DMS53 (cell line): ENCODE measurements around the gene SLC30A4.
"Not testable (repeated sequence)": the region's sequence is repeated elsewhere in the genome, so short reads cannot be mapped to it uniquely, and the experiment has no call there.

Experiments
- DNase-seq: peaks from one replicate; lab custom pipeline; 2025; lab: John Stamatoyannopoulos, UW

Gene SLC30A4

DNA sequence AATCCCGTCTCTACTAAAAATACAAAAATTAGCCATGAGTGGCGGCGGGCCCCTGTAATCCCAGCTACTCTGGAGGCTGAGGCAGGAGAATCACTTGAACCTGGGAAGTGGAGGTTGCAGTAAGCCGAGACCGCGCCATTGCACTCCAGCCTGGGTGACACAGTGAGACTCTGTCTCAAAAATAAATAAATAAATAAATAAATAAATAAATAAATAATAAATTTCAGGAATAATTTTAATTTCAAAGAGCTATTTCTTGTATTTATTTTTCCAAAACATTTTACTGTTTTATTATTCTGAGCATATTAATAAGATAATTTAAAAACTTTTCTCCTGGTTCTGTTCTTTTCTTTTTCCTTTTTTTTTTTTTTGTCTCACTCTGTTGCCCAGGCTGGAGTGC, 15.4 kb downstream of the SLC30A4 start:
- DNase-seq, result not testable (repeated sequence)

- no peak for DNase-seq
These were observed 23.1 kb downstream of the SLC30A4 start for GRCh38 chr15:45499426-45499825.

- no peak for DNase-seq
These were observed 23.9 kb downstream of the SLC30A4 start for GRCh38 chr15:45498701-45499100.

- no peak for DNase-seq
These were observed 25.3 kb downstream of the SLC30A4 start for GRCh38 chr15:45497261-45497660.

GRCh38 chr15:45496658-45497057, 25.9 kb downstream of the SLC30A4 start:
- no peak for DNase-seq

GRCh38 chr15:45495588-45495987, 27.0 kb downstream of the SLC30A4 start:
- DNase-seq, result no peak

- no peak for DNase-seq
These were observed 32.8 kb downstream of the SLC30A4 start for GRCh38 chr15:45489690-45490238.

GRCh38 chr15:45486317-45486716, 36.2 kb downstream of the SLC30A4 start:
- no peak for DNase-seq

GRCh38 chr15:45481135-45481534, 41.4 kb downstream of the SLC30A4 start:
- no peak for DNase-seq

DNA sequence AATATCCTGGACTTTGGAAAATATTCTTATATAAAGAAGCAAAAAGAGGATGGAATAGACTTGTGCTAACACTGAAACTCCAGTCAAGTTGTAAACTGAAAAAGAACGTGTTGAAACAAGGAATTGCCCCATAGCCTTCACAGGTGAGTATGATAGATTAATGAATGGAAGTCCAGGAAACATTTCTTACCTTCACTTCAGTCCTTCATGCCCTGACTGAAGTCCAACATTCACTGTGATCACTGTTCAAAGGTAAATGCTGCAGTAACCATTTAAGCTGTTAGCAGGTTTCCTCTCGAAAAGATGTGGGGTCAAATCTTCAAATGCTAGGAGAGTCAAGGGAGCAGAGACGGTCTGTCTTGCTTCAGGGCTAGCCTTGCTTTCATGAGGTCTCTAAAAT, 46.1 kb downstream of the SLC30A4 start:
- DNase-seq, result no peak

GRCh38 chr15:45474799-45475198, 47.8 kb downstream of the SLC30A4 start:
- DNase-seq, result no peak

GRCh38 chr15:45473068-45473467, 49.5 kb downstream of the SLC30A4 start:
- no peak for DNase-seq

- no peak for DNase-seq
These were observed 51.4 kb downstream of the SLC30A4 start for GRCh38 chr15:45471151-45471550.

DNA sequence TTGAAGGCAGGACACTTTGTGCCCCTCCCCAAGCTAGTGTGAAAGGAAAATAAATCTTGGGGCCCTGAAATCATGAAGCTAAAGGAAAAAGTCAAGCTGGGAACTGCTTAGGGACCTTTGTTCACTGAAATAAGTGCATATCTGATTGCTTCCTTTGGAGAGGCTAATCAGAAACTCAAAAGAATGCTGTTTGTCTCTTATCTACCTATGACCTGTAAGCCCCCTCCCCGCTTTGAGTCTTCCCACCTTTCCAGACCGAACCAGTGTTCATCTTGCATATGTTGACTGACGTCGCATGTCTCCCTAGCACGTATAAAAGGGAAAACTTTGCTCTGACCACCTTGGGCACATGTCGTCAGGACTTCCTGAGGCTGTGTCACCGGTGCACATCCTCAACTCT, 53.1 kb downstream of the SLC30A4 start:
- no peak for DNase-seq

DNA sequence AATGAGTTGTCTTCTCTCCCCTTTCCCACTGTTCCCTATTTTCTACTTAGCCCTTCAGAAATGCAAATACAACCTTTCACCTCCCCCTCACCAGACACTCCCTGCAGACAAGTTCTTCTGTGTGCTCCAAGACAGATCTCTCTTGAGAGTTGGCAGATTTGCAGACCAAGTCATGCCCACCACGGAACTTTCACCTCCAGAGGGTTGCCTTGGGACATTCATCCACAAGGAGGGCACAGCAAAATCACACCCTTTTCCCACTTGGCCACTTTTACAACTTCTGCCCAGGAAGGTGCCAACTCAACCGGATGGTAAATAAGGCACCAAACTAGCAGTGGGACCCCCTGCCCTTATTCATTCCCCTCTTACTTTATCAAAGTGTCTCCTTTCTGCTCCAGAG, 53.5 kb downstream of the SLC30A4 start:
- no peak for DNase-seq

GRCh38 chr15:45468294-45468693, 54.3 kb downstream of the SLC30A4 start:
- DNase-seq, result no peak

DNA sequence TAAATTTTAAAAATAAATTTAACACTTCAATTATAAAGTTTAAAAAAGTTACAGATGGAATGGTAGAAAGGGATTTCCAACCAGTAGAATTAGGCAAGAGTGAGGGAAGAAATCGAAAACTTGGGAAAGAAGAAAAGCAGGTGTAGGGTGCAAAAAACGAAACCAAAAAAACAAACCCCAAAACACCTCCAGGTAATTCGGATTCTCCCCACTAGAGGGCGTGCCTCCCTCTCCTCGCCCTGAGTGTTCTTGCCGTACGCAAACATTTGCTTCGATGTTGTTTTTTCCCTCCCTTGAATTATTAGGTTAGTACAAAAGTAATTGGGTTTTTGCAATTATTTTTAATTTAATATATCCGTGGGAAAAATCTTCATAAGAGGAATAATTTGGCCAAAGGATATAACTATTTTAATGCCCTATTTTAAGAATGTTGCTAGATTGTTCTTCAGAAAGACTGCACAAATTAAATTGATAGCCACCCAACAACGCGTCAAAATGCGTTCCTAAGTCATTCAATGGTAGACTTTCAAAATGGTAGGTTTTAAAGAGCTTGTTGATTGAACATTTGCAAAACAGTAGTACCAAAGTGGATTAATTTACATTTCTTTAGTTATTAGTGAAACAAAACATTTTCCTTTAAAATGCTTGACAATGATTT, 63.7 kb downstream of the SLC30A4 start:
- DNase-seq, result peak; percentile 62

GRCh38 chr15:45457641-45458539, 64.7 kb downstream of the SLC30A4 start:
- peak; percentile 86 for DNase-seq

- DNase-seq, result peak; percentile 49
These were observed 65.3 kb downstream of the SLC30A4 start for GRCh38 chr15:45457220-45457619.

- peak; percentile 85 for DNase-seq
These were observed 66.1 kb downstream of the SLC30A4 start for GRCh38 chr15:45456212-45457106.

- no peak for DNase-seq
These were observed 67.7 kb downstream of the SLC30A4 start for GRCh38 chr15:45454814-45455213.

GRCh38 chr15:45451265-45451664, 71.3 kb downstream of the SLC30A4 start:
- DNase-seq, result no peak
